Esophagus muscularis mucosa (tissue), 3 donors: Measurements from ENCODE around the gene MOSMO.

Experiments
- CTCF ChIP-seq, 3 experiments: fragments of 200-600 bp in 2 of 3; fragments of 450-650 bp in 1 of 3; sonication (generic) in 2 of 3; IDR thresholded peaks; one replicate each; pipeline ENCODE4 v1.5.1; 2017 to 2019; ENCODE audit warnings: antibody characterized with exemption in 3 of 3, mild to moderate bottlenecking in 2 of 3, moderate library complexity in 1 of 3
- POLR2A ChIP-seq: fragments of 450-650 bp; IDR thresholded peaks from one replicate; pipeline ENCODE4 v1.6.1; 2017; ENCODE audit warnings: antibody characterized with exemption, moderate library complexity, mild to moderate bottlenecking, low read depth

- TF ChIP-seq CTCF (IDR thresholded peaks at IDR 0.05) = no peak
- no peak for TF ChIP-seq POLR2A
These were observed 48.9 kb upstream of the MOSMO start for GRCh38 chr16:21959050-21959449.
